Skin of body (tissue), 2 donors: ENCODE data around the gene CDH22. TPM values are rescaled to one million over a fixed set of nuclear protein-coding genes. Genes with fewer than 3 reads are reported as not detected.

ENCODE experiments used
- DNase-seq: peaks from one replicate; lab custom pipeline; 2025; lab: John Stamatoyannopoulos, UW
- total RNA-seq: library from RNA; depleted of rRNA; stranded (reverse); fragments of >200 nt; gene quantifications from one replicate; pipeline ENCODE4 v1.2.3, GENCODE V29; 2014

CDH22 gene
- total RNA-seq, 1 donor from 2014 or later, result 0.89 TPM

GRCh38 chr20:46324379-46324778 is 16.1 kb upstream of the CDH22 start:
- DNase-seq, result no peak

- DNase-seq, result no peak
These were observed 15.3 kb upstream of the CDH22 start for GRCh38 chr20:46323557-46323956.

GRCh38 chr20:46322641-46323040 is 14.3 kb upstream of the CDH22 start:
- no peak for DNase-seq

- DNase-seq, result no peak
These were observed 9.4 kb upstream of the CDH22 start for GRCh38 chr20:46317685-46318177.

- no peak for DNase-seq
These were observed 8.8 kb upstream of the CDH22 start for GRCh38 chr20:46316984-46317684.

- no peak for DNase-seq
These were observed 7.0 kb upstream of the CDH22 start for GRCh38 chr20:46315311-46315710.

GRCh38 chr20:46312945-46313861 is 4.9 kb upstream of the CDH22 start:
- no peak for DNase-seq

GRCh38 chr20:46312075-46312944 is 4.0 kb upstream of the CDH22 start:
- DNase-seq, result no peak

GRCh38 chr20:46311719-46312074 is 3.4 kb upstream of the CDH22 start:
- DNase-seq, result no peak

- DNase-seq, result no peak
These were observed 2.8 kb upstream of the CDH22 start for GRCh38 chr20:46311039-46311650.

GRCh38 chr20:46309945-46310344 is 1.6 kb upstream of the CDH22 start:
- no peak for DNase-seq

- DNase-seq, result no peak
These were observed 370 bp downstream of the CDH22 start for GRCh38 chr20:46307999-46308257.

GRCh38 chr20:46307139-46307998 is 929 bp downstream of the CDH22 start:
- DNase-seq, result no peak

- no peak for DNase-seq
These were observed 1.6 kb downstream of the CDH22 start for GRCh38 chr20:46306743-46307138.

GRCh38 chr20:46305973-46306360 is 2.3 kb downstream of the CDH22 start:
- no peak for DNase-seq

GRCh38 chr20:46305331-46305972 is 2.8 kb downstream of the CDH22 start:
- no peak for DNase-seq

- no peak for DNase-seq
These were observed 3.4 kb downstream of the CDH22 start for GRCh38 chr20:46304852-46305251.

GRCh38 chr20:46304361-46304760 is 3.9 kb downstream of the CDH22 start:
- no peak for DNase-seq

- DNase-seq, result no peak
These were observed 4.9 kb downstream of the CDH22 start for GRCh38 chr20:46303176-46303956.
